ENCODE measurements around the gene MAPK8IP1.

The MAPK8IP1 gene

DNA sequence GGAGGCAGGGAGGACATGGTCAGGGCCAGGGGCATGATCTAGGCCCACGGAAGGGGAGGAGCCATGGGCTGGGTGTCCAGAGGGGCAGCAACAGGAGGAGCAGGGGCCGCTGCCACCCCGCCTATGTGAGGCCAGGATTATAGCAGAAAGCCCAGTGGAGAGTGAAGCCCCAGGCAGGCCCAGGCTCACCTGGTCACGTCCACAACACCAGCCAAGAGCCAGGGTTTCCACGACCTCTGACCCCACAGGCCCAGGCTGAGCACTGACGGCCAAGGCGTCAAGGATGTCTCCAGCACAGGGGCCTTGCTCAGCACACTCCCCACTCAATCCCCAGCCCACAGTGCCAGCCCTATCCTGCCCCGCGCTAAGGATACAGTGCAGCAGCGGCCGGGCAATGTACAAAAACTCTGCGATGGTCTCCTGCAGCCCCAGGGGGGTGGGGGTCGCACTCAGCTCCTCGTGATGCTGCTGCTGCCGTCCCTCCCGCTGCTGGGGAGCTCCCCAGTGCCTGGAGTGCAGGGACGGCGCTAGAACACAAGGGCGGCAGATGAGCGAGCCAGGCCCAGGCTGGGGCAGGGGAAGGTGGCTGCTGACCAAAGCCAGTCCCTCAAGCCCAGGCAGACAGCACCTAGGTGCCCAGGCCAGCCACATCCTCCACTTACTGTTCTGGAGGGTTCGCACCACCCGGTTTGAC is 28.6 kb downstream of the MAPK8IP1 start:
- no peak for DNase-seq

DNA sequence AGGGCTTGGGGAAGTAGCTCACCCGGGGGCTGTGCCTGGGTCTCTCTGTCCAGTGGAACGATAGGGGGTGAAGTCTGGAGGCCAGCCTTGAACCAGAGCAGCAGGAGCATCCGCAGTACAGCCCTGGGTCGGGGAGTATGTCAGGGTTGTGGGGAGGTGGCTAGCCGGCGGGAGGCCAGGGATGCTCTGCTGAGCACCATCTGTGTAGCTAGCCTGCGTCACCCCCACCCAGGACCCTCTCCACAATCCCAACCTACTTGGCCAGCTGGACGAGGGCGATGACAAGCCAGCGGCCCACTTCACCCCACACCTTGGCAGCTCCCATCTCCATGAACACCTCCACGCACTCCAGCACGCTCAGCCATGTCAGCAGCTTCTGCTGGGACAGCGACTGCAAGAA is 30.0 kb downstream of the MAPK8IP1 start:
- no peak for DNase-seq

DNA sequence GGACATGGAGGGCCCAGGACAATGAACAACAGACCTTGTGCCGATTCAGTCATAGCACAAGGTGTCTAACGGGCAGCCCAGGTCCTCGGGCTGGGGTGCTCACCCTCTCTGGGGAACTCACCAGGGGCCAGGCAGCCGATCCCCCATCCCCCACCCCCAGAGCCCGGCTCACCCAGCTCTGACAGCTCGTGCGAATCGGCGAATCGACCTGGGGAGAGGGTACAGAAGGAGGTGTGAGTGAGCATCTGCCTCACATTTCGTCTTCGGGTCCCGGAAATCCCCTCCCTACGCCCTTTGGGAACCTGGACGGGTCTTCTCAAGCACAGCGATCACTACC is 31.8 kb downstream of the MAPK8IP1 start:
- no peak for DNase-seq

DNA sequence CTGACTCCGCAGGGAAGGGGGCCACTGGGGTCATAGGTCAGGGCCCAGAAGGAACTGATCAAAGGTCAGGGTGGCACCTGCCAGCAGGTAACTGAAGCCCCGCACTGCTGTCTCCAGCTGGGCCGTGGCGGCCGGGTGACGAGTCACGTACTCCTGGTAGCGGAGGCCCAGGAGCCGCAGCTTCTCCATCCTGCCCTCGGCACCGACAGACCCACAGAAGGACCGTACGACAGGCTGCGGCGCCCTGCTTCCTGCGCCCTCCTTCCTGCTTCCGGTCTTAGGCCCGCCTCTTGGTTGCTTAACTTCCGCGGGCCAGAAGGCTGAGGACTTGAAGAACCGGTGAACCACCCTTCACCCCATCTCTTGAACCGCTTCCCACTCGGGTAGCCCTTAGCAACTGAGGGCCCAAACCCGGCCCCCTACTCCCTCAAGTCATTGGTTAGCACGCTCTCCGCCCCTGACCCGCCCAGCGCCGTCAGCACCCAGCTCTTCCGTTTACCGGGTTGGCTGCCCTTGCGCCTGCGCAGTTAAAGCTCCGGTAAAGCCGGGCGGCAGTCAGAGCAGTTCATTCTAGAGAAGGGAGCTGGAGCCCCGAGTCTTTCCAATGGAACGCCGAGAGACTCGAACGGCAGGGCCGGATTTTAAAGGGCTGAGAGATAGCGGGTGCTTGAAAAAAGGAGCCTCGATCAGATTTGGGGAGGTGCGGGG is 32.3 kb downstream of the MAPK8IP1 start, which contains the start of gene PEX16:
TSS of gene PEX16 (minus strand) at position 255 of the 708 bp plus-strand sequence. CDS start at position 189, 66 bp downstream.
- DNase-seq: peak; percentile 99

DNA sequence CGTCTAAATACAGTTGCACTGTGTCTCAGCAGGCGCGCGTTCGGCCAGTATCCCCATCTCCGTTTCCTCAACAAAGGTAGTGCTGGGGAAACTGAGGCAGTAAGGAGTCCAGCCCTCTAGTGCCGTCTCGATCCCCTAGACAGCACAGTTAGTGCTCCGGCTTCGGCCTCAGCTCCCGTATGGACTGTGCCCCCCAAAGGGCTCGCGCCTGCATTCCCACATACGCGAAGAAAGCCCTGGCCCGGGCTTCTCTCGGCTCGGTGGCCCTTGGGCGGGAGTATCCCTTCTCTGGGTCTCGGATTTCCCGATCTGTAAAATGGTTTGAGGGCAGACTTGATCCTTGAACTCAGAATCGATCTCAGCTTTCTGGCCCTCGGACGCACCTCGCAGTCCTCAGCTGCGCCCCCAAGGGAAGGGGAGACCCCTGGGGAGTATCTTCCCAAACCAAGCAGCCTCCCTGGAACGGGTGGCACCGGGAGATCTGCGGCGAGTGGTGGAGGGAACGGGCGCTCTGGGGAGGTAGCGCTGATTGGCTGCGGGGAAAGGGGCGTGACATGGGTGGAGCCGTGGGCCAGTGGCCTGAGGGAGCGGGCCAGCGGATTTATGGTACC is 33.0 kb downstream of the MAPK8IP1 start:
- peak; percentile 61 for DNase-seq

DNA sequence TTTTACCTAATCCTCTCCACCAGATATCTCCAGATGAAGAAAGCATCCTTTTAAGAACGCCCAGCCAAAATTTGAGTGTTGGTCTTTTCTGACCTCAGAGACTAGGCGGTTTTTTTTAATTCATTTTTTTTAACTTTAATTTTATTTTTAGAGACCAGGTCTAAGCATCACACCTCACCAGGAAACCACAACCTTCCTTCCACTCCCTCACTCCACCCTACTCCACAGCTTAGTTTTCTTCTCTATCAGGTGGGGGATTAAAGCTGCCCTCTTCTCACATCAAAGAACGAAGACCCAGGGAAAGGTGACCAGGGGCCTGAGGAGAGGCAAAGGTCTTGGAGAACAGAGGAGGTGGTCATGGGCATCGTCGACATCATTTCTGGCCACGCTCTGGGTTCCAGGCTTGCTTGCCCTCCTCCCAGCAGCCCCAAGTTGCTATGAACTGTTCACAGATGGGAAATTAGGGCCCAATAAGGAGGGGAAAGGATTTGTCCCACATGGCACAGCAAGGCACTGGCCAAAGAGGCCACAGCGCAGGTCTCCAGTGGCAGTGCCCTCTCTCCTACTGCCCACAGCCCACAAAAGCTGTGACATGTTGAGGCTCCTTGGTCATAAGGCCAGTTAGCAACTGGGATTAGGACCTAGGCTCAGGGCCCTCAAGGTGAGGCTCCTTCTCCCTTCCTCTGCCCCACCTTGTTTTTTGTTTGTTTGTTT is 33.7 kb downstream of the MAPK8IP1 start:
- no peak for DNase-seq

DNA sequence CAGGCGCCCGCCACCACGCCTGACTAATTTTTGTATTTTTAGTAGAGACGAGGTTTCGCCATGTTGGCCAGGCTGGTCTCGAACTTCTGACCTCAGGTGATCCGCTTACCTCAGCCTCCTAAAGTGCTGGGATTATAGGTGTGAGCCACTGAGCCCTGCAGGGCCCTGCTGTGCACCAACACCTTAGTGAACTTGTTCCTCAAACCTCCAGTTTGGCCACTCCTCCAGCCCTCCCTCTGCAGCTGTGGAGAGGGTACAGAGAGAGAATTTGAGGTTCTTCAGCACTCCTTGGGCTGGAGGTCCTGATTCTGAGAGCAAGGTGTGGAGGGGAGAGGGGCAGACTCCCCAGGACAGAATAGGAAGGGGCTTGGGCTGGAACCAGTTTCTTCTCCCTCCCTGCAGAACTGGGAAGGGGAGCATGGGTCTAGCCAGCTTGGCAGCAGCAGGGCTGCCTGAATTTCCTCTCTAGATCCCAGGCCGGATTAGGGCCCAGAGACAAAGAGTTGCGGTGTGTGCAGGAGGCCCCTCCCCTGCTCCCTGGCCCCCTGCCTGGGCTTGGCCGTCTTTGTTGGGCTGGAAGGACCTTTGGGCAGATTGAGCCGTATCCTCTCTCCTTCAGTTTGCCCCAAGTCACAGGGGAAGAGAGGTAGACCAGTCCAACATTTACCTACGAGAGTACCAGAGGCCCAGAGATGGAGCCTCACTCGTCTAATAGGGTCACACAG is 34.5 kb downstream of the MAPK8IP1 start:
- DNase-seq: no peak

DNA sequence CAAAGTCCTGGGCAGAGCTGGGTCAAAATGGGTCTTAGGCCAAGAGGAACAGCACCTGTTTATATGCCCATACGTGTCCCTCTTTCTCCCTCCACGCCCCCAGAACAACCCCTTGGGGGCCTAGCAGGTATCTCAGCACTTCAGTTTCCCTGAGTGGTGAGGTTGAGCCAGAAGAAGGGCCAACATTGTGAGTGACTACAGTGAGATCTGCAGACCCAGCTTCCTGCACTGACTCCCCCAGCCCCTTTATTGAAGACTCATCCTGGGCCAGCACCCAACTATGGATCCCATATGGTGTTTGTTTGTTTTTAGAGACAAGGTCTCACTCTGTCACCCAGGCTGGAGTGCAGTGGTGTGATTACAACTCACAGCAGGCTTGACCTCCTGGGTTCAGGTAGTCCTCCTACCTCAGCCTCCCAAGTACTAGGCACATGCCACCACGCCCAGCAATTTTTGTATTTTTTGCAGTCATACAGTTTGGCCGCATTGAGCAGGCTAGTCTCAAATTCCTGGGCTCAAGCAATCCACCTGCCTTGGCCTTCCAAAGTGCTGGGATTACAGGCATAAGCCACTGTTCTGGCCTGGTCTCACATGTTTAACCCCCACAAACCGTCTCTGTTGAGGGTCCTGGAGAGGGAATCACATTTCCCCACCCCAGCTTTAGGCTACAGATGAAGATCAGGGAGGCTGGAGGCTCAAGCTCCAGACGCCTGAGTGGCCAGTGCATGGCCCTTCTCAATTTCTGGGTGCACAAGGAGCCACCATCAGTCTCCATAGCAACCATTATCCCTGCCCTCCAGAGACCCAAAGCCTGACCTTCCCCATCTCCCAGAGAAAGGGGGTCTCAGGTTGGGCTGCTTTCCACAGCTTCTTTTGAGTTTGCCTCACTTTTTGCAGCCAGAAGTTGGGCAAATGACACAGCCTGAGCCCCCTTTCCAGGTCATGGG is 35.4 kb downstream of the MAPK8IP1 start:
- DNase-seq: no peak

DNA sequence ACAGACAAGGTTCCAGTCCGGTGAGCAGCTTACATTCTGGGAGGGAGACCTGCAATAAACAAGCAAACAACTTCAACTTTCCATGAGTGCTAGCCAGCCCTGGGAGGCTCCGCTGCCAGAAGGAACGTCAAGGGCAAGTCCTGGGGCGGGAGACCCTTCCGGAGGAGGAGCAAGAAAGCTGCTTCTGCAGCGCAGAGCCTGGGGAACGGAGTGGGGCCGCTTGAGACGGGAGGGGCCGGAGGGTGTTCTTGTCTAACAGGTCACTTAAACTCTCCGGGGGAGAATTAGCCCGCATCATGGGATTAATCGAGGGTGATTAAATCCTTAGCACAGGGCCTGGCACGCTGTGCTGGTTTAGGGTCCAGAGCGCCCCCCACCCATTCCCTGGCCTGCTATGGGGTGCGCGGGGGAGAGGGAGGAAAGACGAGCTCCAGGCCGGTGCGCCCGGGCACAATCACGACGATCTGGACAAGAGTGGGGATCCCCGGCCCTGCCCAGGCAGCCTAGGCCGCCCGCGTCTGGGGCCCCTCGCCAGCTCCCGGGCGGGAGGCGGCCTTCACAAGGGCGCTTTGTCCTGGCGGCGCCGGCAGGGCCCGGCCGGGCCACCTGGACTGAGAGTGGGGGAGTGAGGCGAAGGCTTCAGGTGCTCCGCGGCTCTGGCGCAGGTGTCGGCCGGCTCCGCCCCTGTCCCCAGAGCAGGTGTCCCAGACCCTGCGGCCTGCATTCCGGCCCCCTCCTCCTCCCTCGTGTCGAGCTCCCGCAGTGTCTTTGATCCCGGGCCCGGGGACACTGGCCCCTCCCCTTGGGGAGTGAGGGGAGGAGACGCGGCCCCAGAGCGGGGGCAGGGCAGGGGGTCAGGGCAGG is 36.3 kb downstream of the MAPK8IP1 start:
- DNase-seq: no peak

DNA sequence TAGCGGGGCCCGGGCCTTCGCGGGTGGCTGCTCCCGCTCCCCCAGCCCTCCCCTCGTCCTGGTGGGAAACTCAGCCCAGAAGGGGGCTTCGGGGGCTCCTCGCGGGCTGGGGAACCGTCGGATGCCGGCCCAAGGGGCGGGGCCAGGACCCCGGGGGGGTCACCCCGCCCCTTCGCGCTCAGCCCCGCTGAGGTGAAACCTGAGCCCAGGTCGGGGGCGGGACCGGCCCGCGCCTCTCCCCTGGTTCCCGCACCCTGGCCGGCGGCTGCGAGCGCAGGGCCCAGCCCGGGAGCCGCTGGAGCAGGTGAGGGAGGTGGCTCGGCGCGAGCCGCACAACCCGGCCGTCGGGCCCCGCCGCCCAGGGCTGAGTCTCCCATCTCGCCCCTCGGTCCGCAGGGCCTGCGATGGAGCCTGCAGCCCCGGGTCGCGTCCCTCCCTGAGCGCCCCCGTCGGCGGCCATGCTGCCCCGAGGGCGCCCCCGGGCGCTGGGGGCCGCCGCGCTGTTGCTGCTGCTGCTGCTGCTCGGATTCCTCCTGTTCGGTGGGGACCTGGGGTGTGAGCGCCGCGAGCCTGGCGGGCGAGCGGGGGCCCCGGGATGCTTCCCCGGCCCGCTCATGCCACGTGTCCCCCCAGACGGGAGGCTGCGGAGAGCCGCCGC is 37.1 kb downstream of the MAPK8IP1 start, which contains the start of gene LARGE2:
TSS of gene LARGE2 (plus strand) at position 232 of the 658 bp plus-strand sequence. CDS start at position 459, 227 bp downstream.
- no peak for DNase-seq

DNA sequence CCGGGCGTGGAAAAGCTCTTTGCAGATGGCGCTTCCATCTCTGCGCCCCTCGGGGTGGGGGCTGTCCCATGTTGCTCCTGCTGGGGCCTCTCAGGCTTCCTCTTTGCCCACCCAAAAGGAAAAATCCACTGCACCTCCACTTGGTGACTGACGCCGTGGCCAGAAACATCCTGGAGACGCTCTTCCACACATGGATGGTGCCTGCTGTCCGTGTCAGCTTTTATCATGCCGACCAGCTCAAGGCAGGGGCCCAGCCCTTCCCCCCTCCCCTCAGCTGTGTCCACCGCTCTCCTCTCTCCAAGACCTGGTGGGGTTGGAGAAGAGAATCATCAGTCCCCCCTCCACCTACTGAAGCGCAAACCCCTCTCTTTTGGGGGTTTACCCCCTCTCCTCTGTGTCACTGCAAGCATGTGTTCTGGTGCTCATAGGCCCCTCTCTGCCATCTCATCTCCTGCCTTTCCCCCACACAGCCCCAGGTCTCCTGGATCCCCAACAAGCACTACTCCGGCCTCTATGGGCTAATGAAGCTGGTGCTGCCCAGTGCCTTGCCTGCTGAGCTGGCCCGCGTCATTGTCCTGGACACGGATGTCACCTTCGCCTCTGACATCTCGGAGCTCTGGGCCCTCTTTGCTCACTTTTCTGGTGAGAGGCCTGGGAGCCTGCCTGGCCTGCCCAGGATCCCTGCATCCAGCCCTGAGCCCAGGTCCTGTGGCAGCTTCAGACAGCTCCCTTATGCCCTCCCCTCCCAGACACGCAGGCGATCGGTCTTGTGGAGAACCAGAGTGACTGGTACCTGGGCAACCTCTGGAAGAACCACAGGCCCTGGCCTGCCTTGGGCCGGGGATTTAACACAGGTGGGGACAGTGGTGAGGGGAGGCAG is 38.8 kb downstream of the MAPK8IP1 start:
- no peak for DNase-seq

DNA sequence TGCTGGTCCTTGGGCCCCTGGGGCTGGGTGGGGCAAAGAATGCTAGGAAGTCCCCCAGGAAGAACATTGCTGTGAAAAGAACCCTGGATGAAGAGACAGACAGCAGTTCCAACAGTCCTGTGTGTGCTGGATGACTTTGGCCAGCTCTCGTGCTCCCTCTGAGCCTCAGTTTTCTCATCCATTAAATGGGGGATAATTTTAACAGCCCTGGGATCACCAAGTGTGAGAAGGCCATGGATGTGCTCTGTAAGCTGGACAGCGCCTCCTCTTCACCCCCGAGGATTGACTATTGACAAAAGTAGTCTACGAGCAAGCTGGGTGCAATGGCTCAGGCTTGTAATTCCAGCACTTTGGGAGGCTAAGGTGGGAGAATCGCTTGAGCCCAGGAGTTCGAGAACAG is 39.5 kb downstream of the MAPK8IP1 start:
- DNase-seq: no peak

DNA sequence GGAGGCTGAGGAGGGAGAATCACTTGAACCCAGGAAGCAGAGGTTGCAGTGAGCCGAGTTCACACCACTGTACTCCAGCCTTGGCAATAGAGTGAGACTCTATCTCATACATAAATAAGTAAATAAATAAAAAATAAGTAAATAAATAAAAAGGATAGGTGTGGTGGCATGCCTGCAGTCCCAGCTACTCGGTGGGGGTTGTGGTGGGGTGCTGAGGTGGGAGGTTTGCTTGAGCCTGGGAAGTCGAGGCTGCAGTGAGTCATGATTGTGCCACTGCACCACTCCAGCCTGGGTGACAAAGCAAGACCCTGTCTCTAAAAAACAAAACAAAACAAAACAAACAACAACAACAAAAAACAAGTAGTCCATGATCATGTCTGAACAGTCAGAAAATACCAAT is 40.1 kb downstream of the MAPK8IP1 start:
- DNase-seq: no peak

DNA sequence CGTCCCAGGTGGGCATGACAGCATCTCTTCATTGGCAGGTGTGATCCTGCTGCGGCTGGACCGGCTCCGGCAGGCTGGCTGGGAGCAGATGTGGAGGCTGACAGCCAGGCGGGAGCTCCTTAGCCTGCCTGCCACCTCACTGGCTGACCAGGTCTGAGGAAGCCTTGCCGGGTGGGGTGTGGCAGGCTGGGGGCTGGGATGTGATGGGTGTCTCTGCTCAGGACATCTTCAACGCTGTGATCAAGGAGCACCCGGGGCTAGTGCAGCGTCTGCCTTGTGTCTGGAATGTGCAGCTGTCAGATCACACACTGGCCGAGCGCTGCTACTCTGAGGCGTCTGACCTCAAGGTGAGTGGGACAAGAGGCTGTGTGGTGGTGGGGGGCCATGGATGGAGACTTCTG is 40.5 kb downstream of the MAPK8IP1 start:
- DNase-seq: no peak

DNA sequence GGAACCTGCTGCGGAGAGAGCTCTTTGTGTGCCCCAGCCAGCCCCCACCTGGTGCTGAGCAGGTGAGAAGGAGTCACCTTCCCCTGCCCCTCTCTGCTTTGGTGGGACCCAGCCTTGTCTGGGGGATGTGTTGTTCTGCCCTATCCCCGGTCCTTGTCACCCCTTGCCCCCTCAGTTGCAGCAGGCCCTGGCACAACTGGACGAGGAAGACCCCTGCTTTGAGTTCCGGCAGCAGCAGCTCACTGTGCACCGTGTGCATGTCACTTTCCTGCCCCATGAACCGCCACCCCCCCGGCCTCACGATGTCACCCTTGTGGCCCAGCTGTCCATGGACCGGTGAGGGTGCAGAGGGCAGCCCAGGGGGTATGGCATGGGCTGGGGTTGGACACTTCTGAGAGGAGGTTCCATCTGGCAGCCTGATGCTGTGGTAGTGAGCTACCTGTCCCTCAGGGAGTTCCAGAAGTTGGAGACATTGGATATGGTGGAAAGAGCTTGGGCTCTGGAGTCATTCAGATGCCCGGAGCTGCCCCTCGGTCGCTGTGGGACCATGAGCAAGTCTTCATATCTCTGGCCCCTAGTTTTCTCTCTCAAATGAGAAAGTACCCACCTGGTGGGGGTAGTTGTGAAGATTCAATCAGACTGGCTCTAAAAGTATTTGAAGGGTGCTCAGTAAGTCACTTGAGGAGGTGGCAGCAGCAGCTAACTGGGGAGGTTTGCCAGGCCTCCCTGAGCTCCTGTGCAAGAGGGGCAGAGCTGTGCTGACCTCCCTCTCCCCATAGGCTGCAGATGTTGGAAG is 41.3 kb downstream of the MAPK8IP1 start:
- no peak for DNase-seq

DNA sequence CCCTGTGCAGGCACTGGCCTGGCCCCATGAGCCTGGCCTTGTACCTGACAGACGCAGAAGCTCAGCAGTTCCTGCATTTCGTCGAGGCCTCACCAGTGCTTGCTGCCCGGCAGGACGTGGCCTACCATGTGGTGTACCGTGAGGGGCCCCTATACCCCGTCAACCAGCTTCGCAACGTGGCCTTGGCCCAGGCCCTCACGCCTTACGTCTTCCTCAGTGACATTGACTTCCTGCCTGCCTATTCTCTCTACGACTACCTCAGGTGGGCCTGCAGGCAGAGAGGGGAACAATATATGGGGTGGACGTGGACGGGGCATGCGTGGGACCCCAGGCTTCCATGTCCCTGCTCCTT is 41.9 kb downstream of the MAPK8IP1 start:
- DNase-seq: no peak

DNA sequence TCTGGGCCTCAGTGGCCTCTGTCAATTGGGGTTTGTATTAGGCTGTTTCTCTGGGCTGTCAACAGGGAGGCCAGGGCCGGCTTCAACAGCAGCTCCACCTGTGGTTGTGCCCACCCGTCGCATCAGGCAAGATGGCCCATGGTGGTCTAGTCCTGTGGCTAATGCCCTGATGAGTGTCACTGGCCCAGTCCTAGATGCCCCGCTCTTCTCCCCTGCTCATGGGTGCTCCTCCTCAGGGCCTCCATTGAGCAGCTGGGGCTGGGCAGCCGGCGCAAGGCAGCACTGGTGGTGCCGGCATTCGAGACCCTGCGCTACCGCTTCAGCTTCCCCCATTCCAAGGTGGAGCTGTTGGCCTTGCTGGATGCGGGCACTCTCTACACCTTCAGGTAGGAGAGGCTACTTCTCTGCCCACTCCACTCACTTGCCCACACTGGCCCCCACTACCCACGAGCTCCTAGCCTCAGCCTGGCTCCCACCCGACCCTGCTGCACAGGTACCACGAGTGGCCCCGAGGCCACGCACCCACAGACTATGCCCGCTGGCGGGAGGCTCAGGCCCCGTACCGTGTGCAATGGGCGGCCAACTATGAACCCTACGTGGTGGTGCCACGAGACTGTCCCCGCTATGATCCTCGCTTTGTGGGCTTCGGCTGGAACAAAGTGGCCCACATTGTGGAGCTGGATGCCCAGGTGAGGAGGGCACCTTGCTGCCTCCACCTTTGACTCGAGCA is 42.4 kb downstream of the MAPK8IP1 start:
- DNase-seq: no peak
